NCI-H446 treated with DMSO at 0.1 percent for 48 hours (cell line): ENCODE data around the gene FHIP2A.

Experiments used
- DNase-seq: peaks from one replicate; lab custom pipeline; 2025; lab: John Stamatoyannopoulos, UW

Gene FHIP2A

GRCh38 chr10:114857922-114858629 is 36.5 kb downstream of the FHIP2A start:
- DNase-seq = no peak

GRCh38 chr10:114859222-114859621 is 37.6 kb downstream of the FHIP2A start:
- DNase-seq = no peak

DNA sequence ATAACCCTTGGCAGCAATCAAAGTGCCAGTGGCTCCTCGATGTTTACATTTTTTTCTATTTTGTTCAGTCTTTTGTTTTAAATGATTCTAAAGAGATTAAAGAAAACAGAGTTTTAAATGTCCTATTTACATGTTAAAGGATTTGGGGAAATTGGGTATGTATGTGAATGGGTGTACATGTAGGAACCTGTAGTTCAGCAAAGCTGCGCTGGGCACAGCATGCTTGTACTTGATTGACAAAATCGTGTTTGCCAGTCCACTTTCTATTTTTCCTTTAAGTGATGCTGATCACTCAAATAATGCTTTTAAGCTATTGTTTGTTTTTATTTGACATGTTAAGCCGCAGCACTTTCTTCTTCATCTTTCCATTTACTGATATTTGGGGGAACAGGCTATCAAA is 40.9 kb downstream of the FHIP2A start:
- no peak for DNase-seq

DNA sequence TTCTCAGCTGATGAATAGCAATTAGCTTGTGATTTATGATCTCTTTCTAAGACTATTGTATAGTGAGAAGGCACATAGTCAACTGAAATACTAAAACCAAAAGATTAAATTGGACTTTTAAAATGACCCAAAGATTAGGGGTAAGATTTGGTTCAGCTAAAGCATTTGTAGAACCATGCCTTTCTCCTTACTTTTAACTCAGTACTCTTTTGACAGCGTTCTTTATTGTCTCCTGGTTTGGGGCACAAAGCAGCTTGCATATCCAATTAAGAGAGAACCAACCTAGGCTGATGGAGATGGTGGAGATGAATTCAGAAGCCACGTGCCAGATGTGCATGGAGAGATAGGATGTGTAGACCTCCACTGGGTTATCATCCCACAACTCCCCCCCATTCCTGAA is 45.8 kb downstream of the FHIP2A start:
- no peak for DNase-seq

- no peak for DNase-seq
Observed at GRCh38 chr10:114868870-114869519, 47.4 kb downstream of the FHIP2A start.

- no peak for DNase-seq
Observed at GRCh38 chr10:114869520-114869892, 47.9 kb downstream of the FHIP2A start.

DNA sequence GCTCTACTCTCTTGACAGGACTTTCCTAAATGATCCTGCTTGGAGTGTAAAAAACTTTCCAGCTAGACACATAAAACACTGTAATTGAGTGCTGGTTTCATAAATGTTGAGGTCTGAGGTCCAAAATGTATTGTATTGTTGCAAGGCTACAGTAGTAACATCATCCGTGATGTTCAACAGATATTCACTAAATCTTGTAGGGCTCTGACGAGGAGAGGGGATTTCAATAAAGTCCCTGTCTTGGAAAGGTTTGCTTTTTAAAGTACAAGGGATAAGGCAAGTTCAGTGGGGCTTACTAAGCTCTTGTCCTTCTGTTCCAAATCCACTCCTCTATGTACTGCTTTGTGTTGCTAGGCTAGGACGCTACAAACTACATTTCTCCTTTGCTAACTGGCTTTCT is 48.9 kb downstream of the FHIP2A start:
- DNase-seq = no peak

GRCh38 chr10:114871379-114871778 is 49.8 kb downstream of the FHIP2A start:
- no peak for DNase-seq
